NCI-H345 (cell line): ENCODE data around the gene ZNF503.

ENCODE experiments used
- DNase-seq: peaks from one replicate; lab custom pipeline; 2025; lab: John Stamatoyannopoulos, UW

ZNF503 gene

DNA sequence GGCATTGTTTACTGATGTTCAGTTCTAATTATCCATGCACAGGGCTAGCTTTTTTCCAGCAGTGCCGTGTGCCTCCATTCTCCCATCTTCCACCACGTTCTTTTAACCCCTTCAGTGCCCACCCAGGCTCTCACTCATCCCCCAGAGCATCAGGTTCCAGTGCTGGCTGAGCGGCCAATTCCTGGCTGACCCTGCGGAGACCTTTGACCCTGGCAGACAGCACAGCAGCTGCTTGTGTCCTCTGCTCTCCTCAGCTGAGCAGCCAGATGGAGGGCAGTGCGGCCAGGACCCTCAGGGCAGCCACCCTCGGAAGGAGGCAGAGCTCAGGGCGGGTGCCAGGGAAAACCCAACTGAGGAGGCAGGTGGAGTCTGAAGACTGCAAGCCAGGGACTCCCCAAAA, 48.4 kb downstream of the ZNF503 start:
- DNase-seq: no peak

DNA sequence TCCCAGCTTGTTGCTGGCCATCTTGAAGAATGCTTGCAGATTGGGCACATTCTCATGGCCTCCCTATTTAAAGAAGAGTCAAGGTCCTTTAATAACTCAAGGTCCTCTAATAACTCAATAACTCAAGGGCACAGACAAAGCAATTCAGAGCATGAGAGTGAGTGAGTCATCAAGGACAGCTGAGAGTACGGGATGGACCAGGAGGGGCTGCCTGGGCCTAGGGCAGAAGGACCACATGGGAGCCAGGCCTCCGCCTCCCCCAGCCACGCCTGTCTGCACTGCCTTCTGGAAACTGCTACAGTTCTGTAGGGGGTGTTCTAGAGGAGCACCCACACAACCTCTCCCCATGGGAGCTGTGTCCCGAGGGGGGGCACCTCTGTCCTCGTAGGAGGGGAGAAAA, 48.9 kb downstream of the ZNF503 start:
- no peak for DNase-seq

DNA sequence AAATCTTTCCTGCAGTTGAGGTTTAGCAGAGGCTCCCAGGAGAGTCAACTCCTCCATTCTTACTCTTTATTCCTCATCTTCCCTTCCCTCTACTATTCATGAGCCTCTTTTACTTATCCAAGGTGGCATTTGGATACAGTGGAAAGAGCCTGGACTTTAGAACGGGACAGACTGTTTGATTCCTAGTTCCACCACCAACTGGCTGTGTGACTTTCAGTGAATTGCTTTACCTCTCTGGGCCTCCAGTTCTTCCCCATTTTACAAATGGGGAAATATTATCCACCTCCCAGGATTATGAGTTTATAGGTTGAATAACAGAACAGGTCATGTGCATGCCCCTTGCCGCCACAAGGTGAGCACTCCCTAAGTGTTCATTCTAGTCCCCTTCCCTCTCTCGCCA, 49.9 kb downstream of the ZNF503 start:
- no peak for DNase-seq

- no peak for DNase-seq
Measured at GRCh38 chr10:75350791-75351190, 50.8 kb downstream of the ZNF503 start.
